GM13976 (cell line): Measurements from ENCODE around the gene TMEM254.
"Not testable (repeated sequence)": the region's sequence is repeated elsewhere in the genome, so short reads cannot be mapped to it uniquely, and the experiment has no call there.

ENCODE experiments used
- DNase-seq: peaks from one replicate; pipeline ENCODE4 v3.0.0; 2012; ENCODE audit warnings: low spot score
- CTCF ChIP-seq: IDR thresholded peaks from 2 replicates; pipeline ENCODE4 v1.5.1; 2012; ENCODE audit warnings: borderline replicate concordance, mild to moderate bottlenecking; ENCODE audit not compliant: insufficient read depth; ENCODE audit errors: extremely low read depth, missing control alignments, control extremely low read depth
- in situ Hi-C: fragments of 300-500 bp; cut with MboI; formaldehyde crosslinking; loops from one replicate; pipeline ENCODE4 v1.12.0; 2022; ENCODE audit warnings: low sequenced_read_pairs, mixed read lengths, inconsistent platforms; ENCODE audit not compliant: unreplicated experiment

Gene TMEM254

GRCh38 chr10:80122110-80122710, 43.7 kb downstream of the TMEM254 start:
- DNase-seq: no peak
- in situ Hi-C loops: no loop called here
- no peak for TF ChIP-seq CTCF

GRCh38 chr10:80122746-80123145, 44.3 kb downstream of the TMEM254 start:
- in situ Hi-C loops: no loop called here
- TF ChIP-seq CTCF: no peak
- no peak for DNase-seq

- no peak for DNase-seq
- in situ Hi-C loops: no loop called here
- TF ChIP-seq CTCF: no peak
These were observed 48.4 kb downstream of the TMEM254 start for GRCh38 chr10:80126876-80127275.

- in situ Hi-C loops: no loop called here
- DNase-seq: no peak
- TF ChIP-seq CTCF: no peak
These were observed 53.0 kb downstream of the TMEM254 start for GRCh38 chr10:80131499-80131901.

GRCh38 chr10:80132299-80133139, 54.1 kb downstream of the TMEM254 start, which contains the start of gene PLAC9:
Gene PLAC9 (plus strand): TSS chr10:80132730. CDS start chr10:80132763, 33 bp downstream.
- no peak for TF ChIP-seq CTCF
- no peak for DNase-seq
- in situ Hi-C loops: no loop called here

- in situ Hi-C loops: no loop called here
- TF ChIP-seq CTCF: no peak
- DNase-seq: no peak
These were observed 54.7 kb downstream of the TMEM254 start for GRCh38 chr10:80133206-80133605.

- in situ Hi-C loops, DNase-seq: not testable (repeated sequence)
These were observed 55.2 kb downstream of the TMEM254 start for GRCh38 chr10:80133687-80134086.
